Measurements from ENCODE around the gene RNF123. TPM values are rescaled to one million over a fixed set of nuclear protein-coding genes. Genes with fewer than 3 reads are reported as not detected.

RNF123 gene
- total RNA-seq, 1 experiment from 2014 or later = 71.9 TPM

DNA sequence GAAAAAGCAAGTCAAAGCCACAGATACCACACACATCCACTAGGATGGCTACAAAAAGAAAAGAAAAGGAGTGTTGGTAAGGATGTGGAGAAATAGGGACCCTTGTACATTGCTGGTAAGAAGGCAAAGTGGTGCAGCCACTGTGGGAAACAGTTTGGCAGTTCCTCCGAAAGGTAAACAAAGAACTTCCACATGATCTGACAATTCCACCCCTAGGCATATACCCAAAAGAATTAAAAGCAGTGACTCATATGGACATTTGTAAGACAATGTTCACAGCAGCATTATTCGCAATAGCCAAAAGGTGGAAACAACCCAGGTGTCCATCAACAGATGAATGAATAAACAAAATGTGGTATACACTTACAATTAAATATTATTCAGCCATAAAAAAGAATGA, 56.6 kb downstream of the RNF123 start:
- Histone ChIP-seq H3K36me3 (ENCODE audit: control insufficient read depth in 1 of 2, insufficient read depth in 2 of 2, low read length in 2 of 2) (peaks cover 0 to 6% of the 10 kb centered on the region in 2 experiments; a peak in 2 of 4 replicates), H3K4me1 (ENCODE audit: control insufficient read depth in 1 of 2, insufficient read depth in 2 of 2, low read length in 2 of 2) (no peaks in the 10 kb centered on the region), H3K9ac (ENCODE audit: low read length) (no peak overlapping the region), H3K79me2 (ENCODE audit: insufficient read depth, low read length) (peaks cover 50% of the 10 kb centered on the region; the same call in 1 of the 2 replicates), H2AFZ (ENCODE audit: low read depth, low read length, poor library complexity, severe bottlenecking) (no peak overlapping the region), H3K9me2 (ENCODE audit: insufficient read depth) (no peaks in the 10 kb centered on the region), H4K20me1 (ENCODE audit: insufficient read depth) (no peaks in the 10 kb centered on the region), H3K4me3 (replicated peaks in 1 of 2; ENCODE audit: low read depth in 1 of 2, low read length in 2 of 2) (no peak overlapping the region), H3K9me3 (ENCODE audit: control insufficient read depth in 1 of 2, insufficient read depth in 1 of 2, low read depth in 1 of 2, low read length in 2 of 2) (no peaks in the 10 kb centered on the region), H3K4me2 (ENCODE audit: low read length) (no peak overlapping the region), H3K27ac (ENCODE audit: low read depth, low read length) (no peak overlapping the region), H3K27me3 (ENCODE audit: insufficient read depth, low read length) (no peaks in the 10 kb centered on the region)
- RAD21 ChIA-PET (ENCODE audit: low non-redundant PET in 1 of 2, low total read pairs in 2 of 2, uncharacterized antibody in 2 of 2, unreplicated experiment in 2 of 2) = no interaction called here
- TF ChIP-seq, protein P1, sequence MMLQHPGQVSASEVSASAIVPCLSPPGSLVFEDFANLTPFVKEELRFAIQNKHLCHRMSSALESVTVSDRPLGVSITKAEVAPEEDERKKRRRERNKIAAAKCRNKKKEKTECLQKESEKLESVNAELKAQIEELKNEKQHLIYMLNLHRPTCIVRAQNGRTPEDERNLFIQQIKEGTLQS (IDR thresholded peaks at IDR 0.05) = no peak
- TF ChIP-seq SP1 (IDR thresholded peaks at IDR 0.05; ENCODE audit: low read depth) (no peak), EGR1 (IDR thresholded peaks at IDR 0.05; ENCODE audit: low read depth) (no peak), EZH2phosphoT487 (IDR thresholded peaks at IDR 0.05; ENCODE audit: borderline replicate concordance) (no peak), TCF7L2 (IDR thresholded peaks at IDR 0.05; ENCODE audit: borderline replicate concordance, extremely low read depth, insufficient read depth, insufficient read length) (no peak), POLR2A (IDR thresholded peaks at IDR 0.05; ENCODE audit: borderline replicate concordance, extremely low read depth, insufficient read depth, insufficient read length) (no peak), JUND (IDR thresholded peaks at IDR 0.05) (no peak), SIN3A (IDR thresholded peaks at IDR 0.05; ENCODE audit: low read depth) (no peak), POLR2AphosphoS5 (IDR thresholded peaks at IDR 0.05; ENCODE audit: low read depth, low read length) (no peak), YY1 (IDR thresholded peaks at IDR 0.05; ENCODE audit: extremely low read depth, insufficient replicate concordance, low read depth, low read length) (no peak), ZFX (IDR thresholded peaks at IDR 0.05) (no peak), RAD21 (IDR thresholded peaks at IDR 0.05; ENCODE audit: low read depth) (no peak), CEBPB (IDR thresholded peaks at IDR 0.05; ENCODE audit: low read depth) (no peak), ELF1 (IDR thresholded peaks at IDR 0.05; ENCODE audit: borderline replicate concordance, low read depth) (no peak), ZNF274 (IDR thresholded peaks at IDR 0.05; ENCODE audit: low read depth, low read length) (no peak), CBX3 (IDR thresholded peaks at IDR 0.05; ENCODE audit: low read depth) (no peak), FOSL1 (IDR thresholded peaks at IDR 0.05; ENCODE audit: low read depth) (no peak)
- TF ChIP-seq, protein P2, sequence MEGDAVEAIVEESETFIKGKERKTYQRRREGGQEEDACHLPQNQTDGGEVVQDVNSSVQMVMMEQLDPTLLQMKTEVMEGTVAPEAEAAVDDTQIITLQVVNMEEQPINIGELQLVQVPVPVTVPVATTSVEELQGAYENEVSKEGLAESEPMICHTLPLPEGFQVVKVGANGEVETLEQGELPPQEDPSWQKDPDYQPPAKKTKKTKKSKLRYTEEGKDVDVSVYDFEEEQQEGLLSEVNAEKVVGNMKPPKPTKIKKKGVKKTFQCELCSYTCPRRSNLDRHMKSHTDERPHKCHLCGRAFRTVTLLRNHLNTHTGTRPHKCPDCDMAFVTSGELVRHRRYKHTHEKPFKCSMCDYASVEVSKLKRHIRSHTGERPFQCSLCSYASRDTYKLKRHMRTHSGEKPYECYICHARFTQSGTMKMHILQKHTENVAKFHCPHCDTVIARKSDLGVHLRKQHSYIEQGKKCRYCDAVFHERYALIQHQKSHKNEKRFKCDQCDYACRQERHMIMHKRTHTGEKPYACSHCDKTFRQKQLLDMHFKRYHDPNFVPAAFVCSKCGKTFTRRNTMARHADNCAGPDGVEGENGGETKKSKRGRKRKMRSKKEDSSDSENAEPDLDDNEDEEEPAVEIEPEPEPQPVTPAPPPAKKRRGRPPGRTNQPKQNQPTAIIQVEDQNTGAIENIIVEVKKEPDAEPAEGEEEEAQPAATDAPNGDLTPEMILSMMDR (IDR thresholded peaks at IDR 0.05 in 2 of 3, conservative IDR thresholded peaks at IDR 0.05 in 1 of 3; ENCODE audit: borderline replicate concordance in 1 of 3, insufficient read depth in 1 of 3, low read depth in 2 of 3, low read length in 2 of 3) = no peak
- TF ChIP-seq, protein P3, sequence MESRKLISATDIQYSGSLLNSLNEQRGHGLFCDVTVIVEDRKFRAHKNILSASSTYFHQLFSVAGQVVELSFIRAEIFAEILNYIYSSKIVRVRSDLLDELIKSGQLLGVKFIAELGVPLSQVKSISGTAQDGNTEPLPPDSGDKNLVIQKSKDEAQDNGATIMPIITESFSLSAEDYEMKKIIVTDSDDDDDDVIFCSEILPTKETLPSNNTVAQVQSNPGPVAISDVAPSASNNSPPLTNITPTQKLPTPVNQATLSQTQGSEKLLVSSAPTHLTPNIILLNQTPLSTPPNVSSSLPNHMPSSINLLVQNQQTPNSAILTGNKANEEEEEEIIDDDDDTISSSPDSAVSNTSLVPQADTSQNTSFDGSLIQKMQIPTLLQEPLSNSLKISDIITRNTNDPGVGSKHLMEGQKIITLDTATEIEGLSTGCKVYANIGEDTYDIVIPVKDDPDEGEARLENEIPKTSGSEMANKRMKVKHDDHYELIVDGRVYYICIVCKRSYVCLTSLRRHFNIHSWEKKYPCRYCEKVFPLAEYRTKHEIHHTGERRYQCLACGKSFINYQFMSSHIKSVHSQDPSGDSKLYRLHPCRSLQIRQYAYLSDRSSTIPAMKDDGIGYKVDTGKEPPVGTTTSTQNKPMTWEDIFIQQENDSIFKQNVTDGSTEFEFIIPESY (IDR thresholded peaks at IDR 0.05; ENCODE audit: extremely low read depth, insufficient replicate concordance, low read length) = no peak
- TF ChIP-seq, protein P4, sequence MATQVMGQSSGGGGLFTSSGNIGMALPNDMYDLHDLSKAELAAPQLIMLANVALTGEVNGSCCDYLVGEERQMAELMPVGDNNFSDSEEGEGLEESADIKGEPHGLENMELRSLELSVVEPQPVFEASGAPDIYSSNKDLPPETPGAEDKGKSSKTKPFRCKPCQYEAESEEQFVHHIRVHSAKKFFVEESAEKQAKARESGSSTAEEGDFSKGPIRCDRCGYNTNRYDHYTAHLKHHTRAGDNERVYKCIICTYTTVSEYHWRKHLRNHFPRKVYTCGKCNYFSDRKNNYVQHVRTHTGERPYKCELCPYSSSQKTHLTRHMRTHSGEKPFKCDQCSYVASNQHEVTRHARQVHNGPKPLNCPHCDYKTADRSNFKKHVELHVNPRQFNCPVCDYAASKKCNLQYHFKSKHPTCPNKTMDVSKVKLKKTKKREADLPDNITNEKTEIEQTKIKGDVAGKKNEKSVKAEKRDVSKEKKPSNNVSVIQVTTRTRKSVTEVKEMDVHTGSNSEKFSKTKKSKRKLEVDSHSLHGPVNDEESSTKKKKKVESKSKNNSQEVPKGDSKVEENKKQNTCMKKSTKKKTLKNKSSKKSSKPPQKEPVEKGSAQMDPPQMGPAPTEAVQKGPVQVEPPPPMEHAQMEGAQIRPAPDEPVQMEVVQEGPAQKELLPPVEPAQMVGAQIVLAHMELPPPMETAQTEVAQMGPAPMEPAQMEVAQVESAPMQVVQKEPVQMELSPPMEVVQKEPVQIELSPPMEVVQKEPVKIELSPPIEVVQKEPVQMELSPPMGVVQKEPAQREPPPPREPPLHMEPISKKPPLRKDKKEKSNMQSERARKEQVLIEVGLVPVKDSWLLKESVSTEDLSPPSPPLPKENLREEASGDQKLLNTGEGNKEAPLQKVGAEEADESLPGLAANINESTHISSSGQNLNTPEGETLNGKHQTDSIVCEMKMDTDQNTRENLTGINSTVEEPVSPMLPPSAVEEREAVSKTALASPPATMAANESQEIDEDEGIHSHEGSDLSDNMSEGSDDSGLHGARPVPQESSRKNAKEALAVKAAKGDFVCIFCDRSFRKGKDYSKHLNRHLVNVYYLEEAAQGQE (IDR thresholded peaks at IDR 0.05; ENCODE audit: low read depth) = no peak
- intact Hi-C loops (cut with micrococcal nuclease) = no loop called here
- no peak for ATAC-seq
- POLR2A ChIA-PET = no interaction called here
- no peak for DNase-seq (ENCODE audit: low read depth, low spot score)
- no TSS peak for BruUV-seq (replicated peaks)
- CTCF ChIA-PET = no interaction called here

Data from HCT116 (cell line).